Chondrocyte (in vitro differentiated cells): ENCODE data around the gene MSX1. TPM values are rescaled to one million over a fixed set of nuclear protein-coding genes. Genes with fewer than 3 reads are reported as not detected.

Experiments used
- DNase-seq: peaks from one replicate; pipeline ENCODE4 v3.0.0; 2021; ENCODE audit warnings: mixed read lengths, low spot score
- H3K27ac Mint-ChIP-seq: one replicate; pipeline ENCODE4 v1.8.0; 2021; ENCODE audit warnings: mild to moderate bottlenecking, moderate library complexity, mixed read lengths; ENCODE audit not compliant: unreplicated experiment
- H3K27me3 Mint-ChIP-seq: 2 replicates; pipeline ENCODE4 v1.8.0; 2021; ENCODE audit warnings: low read depth, mixed read lengths
- H3K36me3 Mint-ChIP-seq: 2 replicates; pipeline ENCODE4 v1.8.0; 2021; ENCODE audit warnings: low read depth, mixed read lengths
- H3K4me1 Mint-ChIP-seq: 2 replicates; pipeline ENCODE4 v1.8.0; 2021; ENCODE audit warnings: low read depth, mild to moderate bottlenecking, mixed read lengths
- H3K4me3 Mint-ChIP-seq: one replicate; pipeline ENCODE4 v1.8.0; 2021; ENCODE audit warnings: mild to moderate bottlenecking, moderate library complexity, mixed read lengths; ENCODE audit not compliant: unreplicated experiment
- H3K9me3 Mint-ChIP-seq: 2 replicates; pipeline ENCODE4 v1.8.0; 2021; ENCODE audit warnings: low read depth, mixed read lengths
- CTCF ChIP-seq: fragments of 200-600 bp; sonication (generic); IDR thresholded peaks from 2 replicates; pipeline ENCODE4 v1.5.0; 2021; ENCODE audit warnings: antibody characterized with exemption, mild to moderate bottlenecking, moderate library complexity
- total RNA-seq: library from RNA; stranded (reverse); gene quantifications from 3 replicates; pipeline ENCODE4 v1.2.1, GENCODE V29; 2021

MSX1 gene
- total RNA-seq, 1 donor from 2014 or later: 4.8 TPM

GRCh38 chr4:4852591-4853362 is 6.7 kb upstream of the MSX1 start:
- H3K4me1 Mint-ChIP-seq: peaks cover 31% of the 10 kb centered on the region
- DNase-seq: peak; percentile 77
- peaks cover 2% of the 10 kb centered on the region for H3K36me3 Mint-ChIP-seq
- TF ChIP-seq CTCF: peak; percentile 67
- peak overlapping the region; percentile 87 for H3K4me3 Mint-ChIP-seq
- no peaks in the 10 kb centered on the region for H3K9me3 Mint-ChIP-seq
- peaks cover 28% of the 10 kb centered on the region for H3K27me3 Mint-ChIP-seq
- peak overlapping the region; percentile 96 for H3K27ac Mint-ChIP-seq

- peak overlapping the region; percentile 96 for H3K27ac Mint-ChIP-seq
- TF ChIP-seq CTCF: no peak
- H3K4me3 Mint-ChIP-seq: peak overlapping the region; percentile 87
- peaks cover 32% of the 10 kb centered on the region for H3K27me3 Mint-ChIP-seq
- H3K36me3 Mint-ChIP-seq: peaks cover 2% of the 10 kb centered on the region
- H3K4me1 Mint-ChIP-seq: peaks cover 31% of the 10 kb centered on the region
- no peaks in the 10 kb centered on the region for H3K9me3 Mint-ChIP-seq
- DNase-seq: peak; percentile 53
These were observed 6.1 kb upstream of the MSX1 start for GRCh38 chr4:4853371-4853823.

- DNase-seq: peak; percentile 62
- peak overlapping the region; percentile 87 for H3K4me3 Mint-ChIP-seq
- TF ChIP-seq CTCF: no peak
- no peak overlapping the region for H3K27ac Mint-ChIP-seq
- H3K9me3 Mint-ChIP-seq: no peaks in the 10 kb centered on the region
- peaks cover 2% of the 10 kb centered on the region for H3K36me3 Mint-ChIP-seq
- H3K4me1 Mint-ChIP-seq: peaks cover 34% of the 10 kb centered on the region
- H3K27me3 Mint-ChIP-seq: peaks cover 32% of the 10 kb centered on the region
These were observed 5.4 kb upstream of the MSX1 start for GRCh38 chr4:4853921-4854648.

- Mint-ChIP-seq H3K36me3 (peaks cover 2% of the 10 kb centered on the region), H3K9me3 (no peaks in the 10 kb centered on the region), H3K4me3 (no peak overlapping the region), H3K27me3 (peaks cover 32% of the 10 kb centered on the region), H3K4me1 (peaks cover 35% of the 10 kb centered on the region), H3K27ac (no peak overlapping the region)
- TF ChIP-seq CTCF: no peak
- peak; percentile 50 for DNase-seq
These were observed 4.7 kb upstream of the MSX1 start for GRCh38 chr4:4854649-4855295.
